SK-N-MC (cell line): ENCODE data around the gene ANHX.

Experiments
- DNase-seq: peaks from one replicate; pipeline ENCODE4 v3.0.0-alpha.2; 2011; ENCODE audit warnings: low read depth, low spot score
- H3K27ac ChIP-seq: fragments of 200-600 bp; sonication (generic); 2 replicates; pipeline ENCODE4 v1.5.1; 2016; ENCODE audit warnings: mixed run types
- H3K36me3 ChIP-seq: fragments of 200-600 bp; sonication (generic); 2 replicates; pipeline ENCODE4 v1.6.1; 2017; ENCODE audit warnings: antibody characterized with exemption, low read length, mixed read lengths; ENCODE audit not compliant: insufficient read depth
- H3K4me3 ChIP-seq: fragments of 200-600 bp; sonication (generic); 2 replicates; pipeline ENCODE4 v1.5.1; 2016
- H3K9ac ChIP-seq: fragments of 200-600 bp; sonication (generic); 2 replicates; pipeline ENCODE4 v1.8.0; 2017; ENCODE audit warnings: mixed run types, mixed read lengths; ENCODE audit not compliant: insufficient read length
- H3K9me3 ChIP-seq: fragments of 200-600 bp; sonication (generic); 2 replicates; pipeline ENCODE4 v1.6.1; 2017; ENCODE audit warnings: low read depth, mild to moderate bottlenecking, antibody characterized with exemption, low read length, moderate library complexity, mixed read lengths
- EZH2 ChIP-seq: fragments of 200-600 bp; sonication (generic); IDR thresholded peaks from one replicate; pipeline ENCODE4 v1.6.1; 2017; ENCODE audit warnings: antibody characterized with exemption
- FOXP2 ChIP-seq: optimal IDR thresholded peaks from 2 replicates; pipeline ENCODE3; 2011; ENCODE audit warnings: mild to moderate bottlenecking, moderate library complexity; ENCODE audit not compliant: insufficient read depth; ENCODE audit errors: extremely low read length, control extremely low read depth
- POLR2AphosphoS5 ChIP-seq: IDR thresholded peaks from 2 replicates; pipeline ENCODE4 v1.6.1; 2012; ENCODE audit warnings: mild to moderate bottlenecking, low read depth, low read length, borderline replicate concordance

The ANHX gene

GRCh38 chr12:133180669-133181068 is 55.0 kb downstream of the ANHX start:
- H3K4me3 ChIP-seq = no peak overlapping the region; the same call in 1 of the 2 replicates
- no peak overlapping the region for H3K9ac ChIP-seq
- no peak for DNase-seq
- H3K36me3 ChIP-seq = peaks cover 38% of the 10 kb centered on the region
- no peak for TF ChIP-seq EZH2
- no peak for TF ChIP-seq POLR2AphosphoS5
- TF ChIP-seq FOXP2 = no peak
- peaks cover 22% of the 10 kb centered on the region for H3K9me3 ChIP-seq
- H3K27ac ChIP-seq = no peak overlapping the region

- Histone ChIP-seq H3K36me3 (no peaks in the 10 kb centered on the region), H3K4me3 (no peak overlapping the region), H3K9ac (no peak overlapping the region), H3K9me3 (no peaks in the 10 kb centered on the region), H3K27ac (no peak overlapping the region)
- DNase-seq = no peak
- TF ChIP-seq EZH2 = no peak
- TF ChIP-seq FOXP2 = no peak
- no peak for TF ChIP-seq POLR2AphosphoS5
Observed at GRCh38 chr12:133174901-133175300, 60.8 kb downstream of the ANHX start.

GRCh38 chr12:133172491-133172890 is 63.2 kb downstream of the ANHX start:
- TF ChIP-seq FOXP2 (no peak), POLR2AphosphoS5 (no peak), EZH2 (no peak)
- Histone ChIP-seq H3K27ac (no peak overlapping the region), H3K36me3 (no peaks in the 10 kb centered on the region), H3K9me3 (no peaks in the 10 kb centered on the region), H3K4me3 (no peak overlapping the region), H3K9ac (no peak overlapping the region)
- DNase-seq = no peak
